Measurements from ENCODE around the gene FAM209B.
"Not testable (repeated sequence)": the region's sequence is repeated elsewhere in the genome, so short reads cannot be mapped to it uniquely, and the experiment has no call there.

FAM209B gene

GRCh38 chr20:56522311-56522710 lies 10.7 kb upstream of the FAM209B start:
- H3K4me3 ChIP-seq (ENCODE audit: low read depth, low read length), result no peak overlapping the region
- H3K27ac ChIP-seq, result no peak overlapping the region
- no peaks in the 10 kb centered on the region for H3K79me2 ChIP-seq
- H3K9ac ChIP-seq, result no peak overlapping the region
- H3K4me2 ChIP-seq (ENCODE audit: low read length), result no peak overlapping the region
- no peak overlapping the region for H2AFZ ChIP-seq
- H3K27me3 ChIP-seq (ENCODE audit: control insufficient read depth, insufficient read depth, low read length), result no peaks in the 10 kb centered on the region
- H3K9me3 ChIP-seq (ENCODE audit: control insufficient read depth, low read length), result no peaks in the 10 kb centered on the region
- TF ChIP-seq, protein P1, sequence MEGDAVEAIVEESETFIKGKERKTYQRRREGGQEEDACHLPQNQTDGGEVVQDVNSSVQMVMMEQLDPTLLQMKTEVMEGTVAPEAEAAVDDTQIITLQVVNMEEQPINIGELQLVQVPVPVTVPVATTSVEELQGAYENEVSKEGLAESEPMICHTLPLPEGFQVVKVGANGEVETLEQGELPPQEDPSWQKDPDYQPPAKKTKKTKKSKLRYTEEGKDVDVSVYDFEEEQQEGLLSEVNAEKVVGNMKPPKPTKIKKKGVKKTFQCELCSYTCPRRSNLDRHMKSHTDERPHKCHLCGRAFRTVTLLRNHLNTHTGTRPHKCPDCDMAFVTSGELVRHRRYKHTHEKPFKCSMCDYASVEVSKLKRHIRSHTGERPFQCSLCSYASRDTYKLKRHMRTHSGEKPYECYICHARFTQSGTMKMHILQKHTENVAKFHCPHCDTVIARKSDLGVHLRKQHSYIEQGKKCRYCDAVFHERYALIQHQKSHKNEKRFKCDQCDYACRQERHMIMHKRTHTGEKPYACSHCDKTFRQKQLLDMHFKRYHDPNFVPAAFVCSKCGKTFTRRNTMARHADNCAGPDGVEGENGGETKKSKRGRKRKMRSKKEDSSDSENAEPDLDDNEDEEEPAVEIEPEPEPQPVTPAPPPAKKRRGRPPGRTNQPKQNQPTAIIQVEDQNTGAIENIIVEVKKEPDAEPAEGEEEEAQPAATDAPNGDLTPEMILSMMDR (IDR thresholded peaks at IDR 0.05), result no peak
- H3K4me1 ChIP-seq, result no peaks in the 10 kb centered on the region
- H3K36me3 ChIP-seq (ENCODE audit: control insufficient read depth, insufficient read depth, low read length), result no peaks in the 10 kb centered on the region

- not testable (repeated sequence) for H3K27me3 ChIP-seq (ENCODE audit: control insufficient read depth, insufficient read depth, low read length); H3K9ac ChIP-seq; H3K36me3 ChIP-seq (ENCODE audit: control insufficient read depth, insufficient read depth, low read length); H3K4me2 ChIP-seq (ENCODE audit: low read length); H3K79me2 ChIP-seq; H3K4me1 ChIP-seq; H2AFZ ChIP-seq; H3K4me3 ChIP-seq (ENCODE audit: low read depth, low read length); H3K9me3 ChIP-seq (ENCODE audit: control insufficient read depth, low read length); H3K27ac ChIP-seq
These were observed 8.6 kb upstream of the FAM209B start, which contains the start of gene FAM209A for GRCh38 chr20:56524444-56524843. TSS of gene FAM209A (plus strand) at chr20:56524744. CDS start at chr20:56524809, 65 bp downstream.

DNA sequence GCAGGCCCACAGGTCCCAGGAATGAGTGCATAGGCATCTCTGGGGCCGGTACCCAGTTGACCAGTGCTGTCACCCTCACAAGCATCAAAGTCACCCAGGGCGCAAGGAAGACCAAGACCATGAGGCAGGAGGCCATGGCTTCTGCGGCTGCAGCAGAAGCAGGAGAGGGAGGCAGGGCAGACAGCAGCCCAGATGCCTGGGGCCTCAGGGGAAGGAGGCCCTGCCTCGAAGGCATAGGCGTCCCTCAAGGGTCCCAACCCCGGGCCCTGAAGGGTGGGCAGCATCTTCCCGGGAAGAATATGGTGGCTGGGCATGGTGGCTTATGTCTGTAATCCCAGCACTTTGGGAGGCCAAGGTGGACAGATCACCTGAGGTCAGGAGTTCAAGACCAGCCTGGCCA lies 5.5 kb upstream of the FAM209B start:
- H3K9me3 ChIP-seq (ENCODE audit: control insufficient read depth, low read length), result no peaks in the 10 kb centered on the region
- no peak overlapping the region for H3K4me3 ChIP-seq (ENCODE audit: low read depth, low read length)
- no peak overlapping the region for H3K9ac ChIP-seq
- no peaks in the 10 kb centered on the region for H3K36me3 ChIP-seq (ENCODE audit: control insufficient read depth, insufficient read depth, low read length)
- no peak overlapping the region for H3K27ac ChIP-seq
- no peak overlapping the region for H3K4me2 ChIP-seq (ENCODE audit: low read length)
- H3K79me2 ChIP-seq, result no peaks in the 10 kb centered on the region
- H3K27me3 ChIP-seq (ENCODE audit: control insufficient read depth, insufficient read depth, low read length), result no peaks in the 10 kb centered on the region
- no peak overlapping the region for H2AFZ ChIP-seq
- no peaks in the 10 kb centered on the region for H3K4me1 ChIP-seq
- TF ChIP-seq, protein P1 (IDR thresholded peaks at IDR 0.05), result no peak

GRCh38 chr20:56537997-56538396 lies 5.0 kb downstream of the FAM209B start:
- Histone ChIP-seq H3K36me3 (ENCODE audit: control insufficient read depth, insufficient read depth, low read length) (no peaks in the 10 kb centered on the region), H2AFZ (no peak overlapping the region), H3K4me3 (ENCODE audit: low read depth, low read length) (no peak overlapping the region), H3K4me1 (no peaks in the 10 kb centered on the region), H3K79me2 (no peaks in the 10 kb centered on the region), H3K27me3 (ENCODE audit: control insufficient read depth, insufficient read depth, low read length) (no peaks in the 10 kb centered on the region), H3K9ac (no peak overlapping the region), H3K4me2 (ENCODE audit: low read length) (no peak overlapping the region), H3K9me3 (ENCODE audit: control insufficient read depth, low read length) (no peaks in the 10 kb centered on the region), H3K27ac (no peak overlapping the region)
- TF ChIP-seq, protein P1 (IDR thresholded peaks at IDR 0.05), result no peak

DNA sequence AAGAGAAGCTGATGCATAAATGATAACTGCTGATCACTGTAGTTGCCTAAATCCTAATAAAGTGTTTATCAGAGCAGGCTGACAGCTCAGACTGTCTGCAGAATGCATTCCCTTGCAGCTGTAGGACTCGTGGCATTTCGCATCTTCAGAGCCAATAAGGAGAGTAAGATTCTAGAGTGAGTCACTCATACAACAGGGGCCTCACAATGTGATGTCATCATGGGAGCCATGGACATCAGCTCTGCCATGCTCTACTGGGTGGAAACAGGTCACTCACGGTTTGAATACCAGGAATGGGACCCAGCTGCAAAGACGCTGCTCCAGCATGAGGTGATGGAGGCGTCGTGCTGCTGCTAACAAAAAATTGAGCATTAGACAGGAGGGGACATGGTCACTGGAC lies 7.4 kb downstream of the FAM209B start:
- no peaks in the 10 kb centered on the region for H3K79me2 ChIP-seq
- H3K4me2 ChIP-seq (ENCODE audit: low read length), result no peak overlapping the region
- H3K4me1 ChIP-seq, result no peaks in the 10 kb centered on the region
- TF ChIP-seq, protein P1 (IDR thresholded peaks at IDR 0.05), result no peak
- H3K4me3 ChIP-seq (ENCODE audit: low read depth, low read length), result no peak overlapping the region
- H2AFZ ChIP-seq, result no peak overlapping the region
- H3K27me3 ChIP-seq (ENCODE audit: control insufficient read depth, insufficient read depth, low read length), result no peaks in the 10 kb centered on the region
- no peaks in the 10 kb centered on the region for H3K36me3 ChIP-seq (ENCODE audit: control insufficient read depth, insufficient read depth, low read length)
- H3K9me3 ChIP-seq (ENCODE audit: control insufficient read depth, low read length), result no peaks in the 10 kb centered on the region
- no peak overlapping the region for H3K9ac ChIP-seq
- H3K27ac ChIP-seq, result no peak overlapping the region

Measured in parathyroid adenoma (tissue), 2 donors.